NCI-H524 treated with DMSO at 0.1 percent for 48 hours (cell line): ENCODE data around the gene GULP1.

ENCODE experiments used
- DNase-seq: peaks from one replicate; lab custom pipeline; 2025; lab: John Stamatoyannopoulos, UW

GULP1 gene

GRCh38 chr2:188379748-188380147, 88.1 kb downstream of the GULP1 start:
- DNase-seq: no peak

- DNase-seq: no peak
These were observed 88.6 kb downstream of the GULP1 start for GRCh38 chr2:188380280-188380679.

- DNase-seq: no peak
These were observed 89.9 kb downstream of the GULP1 start for GRCh38 chr2:188381614-188382013.

- DNase-seq: no peak
These were observed 90.4 kb downstream of the GULP1 start for GRCh38 chr2:188382107-188382506.

- DNase-seq: no peak
These were observed 91.5 kb downstream of the GULP1 start for GRCh38 chr2:188383158-188383557.

GRCh38 chr2:188385857-188386256, 94.2 kb downstream of the GULP1 start:
- DNase-seq: no peak

- DNase-seq: no peak
These were observed 97.2 kb downstream of the GULP1 start for GRCh38 chr2:188388831-188389230.

- no peak for DNase-seq
These were observed 99.7 kb downstream of the GULP1 start for GRCh38 chr2:188391354-188391753.

- no peak for DNase-seq
These were observed 103.3 kb downstream of the GULP1 start for GRCh38 chr2:188394931-188395472.

- no peak for DNase-seq
These were observed 104.4 kb downstream of the GULP1 start for GRCh38 chr2:188395903-188396689.

GRCh38 chr2:188399159-188399558, 107.5 kb downstream of the GULP1 start:
- DNase-seq: no peak

- no peak for DNase-seq
These were observed 112.0 kb downstream of the GULP1 start for GRCh38 chr2:188403676-188404075.

GRCh38 chr2:188404341-188405004, 112.8 kb downstream of the GULP1 start:
- no peak for DNase-seq

GRCh38 chr2:188406414-188406813, 114.7 kb downstream of the GULP1 start:
- no peak for DNase-seq

- DNase-seq: no peak
These were observed 119.0 kb downstream of the GULP1 start for GRCh38 chr2:188410504-188411235.

GRCh38 chr2:188412190-188412589, 120.5 kb downstream of the GULP1 start:
- no peak for DNase-seq

GRCh38 chr2:188414411-188414810, 122.7 kb downstream of the GULP1 start:
- no peak for DNase-seq

- no peak for DNase-seq
These were observed 123.4 kb downstream of the GULP1 start for GRCh38 chr2:188414869-188415753.

GRCh38 chr2:188415754-188416083, 124.0 kb downstream of the GULP1 start:
- no peak for DNase-seq

- DNase-seq: no peak
These were observed 124.7 kb downstream of the GULP1 start for GRCh38 chr2:188416367-188416766.

- no peak for DNase-seq
These were observed 131.1 kb downstream of the GULP1 start for GRCh38 chr2:188422726-188423125.

- no peak for DNase-seq
These were observed 133.6 kb downstream of the GULP1 start for GRCh38 chr2:188425266-188425665.
